Measurements from ENCODE around the gene EHD2. TPM values are rescaled to one million over a fixed set of nuclear protein-coding genes. Genes with fewer than 3 reads are reported as not detected.

The EHD2 gene
- total RNA-seq, 1 experiment from 2014 or later: 60.5 TPM

DNA sequence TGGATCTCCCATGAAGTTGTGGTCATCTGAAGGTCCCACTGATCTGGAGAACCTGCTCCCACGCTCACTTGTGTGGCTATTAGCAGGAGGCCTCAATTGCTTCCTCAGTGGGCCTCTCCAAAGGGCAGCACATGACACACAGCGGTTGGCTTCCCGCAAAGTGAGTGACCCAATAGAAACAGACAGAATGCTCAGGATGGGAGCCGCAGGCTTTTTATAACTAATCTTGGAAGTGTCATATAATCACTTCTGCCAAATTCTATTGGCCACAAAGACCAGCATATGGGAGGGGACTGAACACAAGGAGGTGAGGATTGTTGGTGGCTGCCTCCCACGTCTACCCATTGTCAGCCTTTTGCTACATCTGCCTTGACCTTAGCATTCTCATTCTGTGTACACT is 22.1 kb upstream of the EHD2 start:
- H3K27me3 ChIP-seq (ENCODE audit: insufficient read depth, low read length): no peaks in the 10 kb centered on the region
- TF ChIP-seq REST (IDR thresholded peaks at IDR 0.05; ENCODE audit: low read depth) (no peak), POLR2A (IDR thresholded peaks at IDR 0.05; ENCODE audit: borderline replicate concordance, extremely low read depth, insufficient read depth, insufficient read length) (no peak), JUND (IDR thresholded peaks at IDR 0.05) (no peak), EZH2 (IDR thresholded peaks at IDR 0.05) (no peak), CEBPB (IDR thresholded peaks at IDR 0.05; ENCODE audit: low read depth) (no peak), ELF1 (IDR thresholded peaks at IDR 0.05; ENCODE audit: borderline replicate concordance, low read depth) (no peak), SIN3A (IDR thresholded peaks at IDR 0.05; ENCODE audit: low read depth) (no peak), TCF7L2 (IDR thresholded peaks at IDR 0.05; ENCODE audit: borderline replicate concordance, extremely low read depth, insufficient read depth, insufficient read length) (no peak), YY1 (IDR thresholded peaks at IDR 0.05; ENCODE audit: extremely low read depth, insufficient replicate concordance, low read depth, low read length) (no peak)
- no peak overlapping the region for H2AFZ ChIP-seq (ENCODE audit: low read depth, low read length, poor library complexity, severe bottlenecking)
- H3K27ac ChIP-seq (ENCODE audit: low read depth, low read length): no peak overlapping the region
- H3K4me2 ChIP-seq (ENCODE audit: low read length): no peak overlapping the region
- intact Hi-C loops (cut with micrococcal nuclease): loop anchor here (10.0 kb wide), 1 partner anchor 396 kb away; no protein-coding TSS in a partner anchor
- H3K79me2 ChIP-seq (ENCODE audit: insufficient read depth, low read length): no peaks in the 10 kb centered on the region
- no peaks in the 10 kb centered on the region for H3K9me3 ChIP-seq (ENCODE audit: control insufficient read depth in 1 of 2, insufficient read depth in 1 of 2, low read depth in 1 of 2, low read length in 2 of 2)
- ChIA-PET CTCF (no interaction called here), POLR2A (no interaction called here), RAD21 (ENCODE audit: low non-redundant PET in 1 of 2, low total read pairs in 2 of 2, uncharacterized antibody in 2 of 2, unreplicated experiment in 2 of 2) (no interaction called here)
- DNase-seq (ENCODE audit: low read depth, low spot score) (no peak), ATAC-seq (no peak)
- H4K20me1 ChIP-seq (ENCODE audit: insufficient read depth): no peaks in the 10 kb centered on the region
- H3K4me3 ChIP-seq (replicated peaks in 1 of 2; ENCODE audit: low read depth in 1 of 2, low read length in 2 of 2): no peak overlapping the region
- no peaks in the 10 kb centered on the region for H3K36me3 ChIP-seq (ENCODE audit: control insufficient read depth in 1 of 2, insufficient read depth in 2 of 2, low read length in 2 of 2)
- H3K9me2 ChIP-seq (ENCODE audit: insufficient read depth): no peaks in the 10 kb centered on the region
- H3K9ac ChIP-seq (ENCODE audit: low read length): no peak overlapping the region
- H3K4me1 ChIP-seq (ENCODE audit: control insufficient read depth in 1 of 2, insufficient read depth in 2 of 2, low read length in 2 of 2): no peaks in the 10 kb centered on the region
- BruUV-seq (replicated peaks): no TSS peak

Data from HCT116 (cell line).